ENCODE results near the gene MAPKAP1. TPM values are rescaled to one million over a fixed set of nuclear protein-coding genes. Genes with fewer than 3 reads are reported as not detected.

The MAPKAP1 gene
- total and polyA plus RNA-seq, 2 experiments from 2014 or later = 68.4 to 98.5 TPM

GRCh38 chr9:125479846-125480615 is 227.0 kb downstream of the MAPKAP1 start (continued):
- TF ChIP-seq ZNF462 (CRISPR knock-in tag; IDR thresholded peaks at IDR 0.05) (no peak), NANOG (IDR thresholded peaks at IDR 0.05; ENCODE audit: borderline replicate concordance) (no peak), ZNF114 (CRISPR knock-in tag; IDR thresholded peaks at IDR 0.05) (no peak), STAT1 (IDR thresholded peaks at IDR 0.05; ENCODE audit: unreplicated experiment) (no peak), ETS1 (IDR thresholded peaks at IDR 0.05) (no peak), CREB1 (CRISPR knock-in tag; IDR thresholded peaks at IDR 0.05; ENCODE audit: low read depth) (no peak), ZNF331 (CRISPR knock-in tag; IDR thresholded peaks at IDR 0.05; ENCODE audit: low read depth) (no peak), POLR2AphosphoS5 (IDR thresholded peaks at IDR 0.05; ENCODE audit: low read depth) (no peak), JUNB (IDR thresholded peaks at IDR 0.05; ENCODE audit: unreplicated experiment) (no peak), CTCF (conservative IDR thresholded peaks at IDR 0.05; ENCODE audit: low read depth in 2 of 2) (no peak)

All from GM23338 (cell line).